HL-60 (cell line): Measurements from ENCODE around the gene TBX15.
"Not testable (repeated sequence)": the region's sequence is repeated elsewhere in the genome, so short reads cannot be mapped to it uniquely, and the experiment has no call there.

Experiments used
- DNase-seq, 2 experiments: peaks; one replicate each; pipeline ENCODE4 v3.0.0-alpha.2; 2010 to 2020; ENCODE audit warnings: low read depth in 1 of 2, low spot score in 1 of 2
- H3K27ac ChIP-seq: fragments of 250-450 bp; sonication (Bioruptor Pico); replicated peaks from 2 replicates; pipeline ENCODE4 v1.5.1; 2020; ENCODE audit warnings: mild to moderate bottlenecking, moderate library complexity
- H3K27me3 ChIP-seq: fragments of 250-450 bp; sonication (Bioruptor Pico); 2 replicates; pipeline ENCODE4 v1.5.1; 2021; ENCODE audit warnings: mild to moderate bottlenecking, moderate library complexity; ENCODE audit not compliant: insufficient read depth, poor library complexity, severe bottlenecking
- H3K4me3 ChIP-seq: replicated peaks from 2 replicates; pipeline ENCODE4 v1.5.1; 2011; ENCODE audit warnings: mild to moderate bottlenecking, control low read depth, low read length; ENCODE audit not compliant: insufficient read depth
- GABPA ChIP-seq: IDR thresholded peaks from 2 replicates; pipeline ENCODE4 v1.6.1; 2012; ENCODE audit warnings: low read depth
- POLR2AphosphoS5 ChIP-seq: IDR thresholded peaks from 2 replicates; pipeline ENCODE4 v1.6.1; 2012; ENCODE audit warnings: low read depth
- SPI1 ChIP-seq: IDR thresholded peaks from 2 replicates; pipeline ENCODE4 v1.6.1; 2012; ENCODE audit warnings: low read depth, mild to moderate bottlenecking, borderline replicate concordance
- TF ChIP-seq, protein P1 (sequence below): IDR thresholded peaks from one replicate; pipeline ENCODE4 v1.5.1; 2011; ENCODE audit warnings: low read length, control low read depth, inconsistent platforms; ENCODE audit not compliant: insufficient read depth
- TF ChIP-seq, protein P2 (sequence below): IDR thresholded peaks from 2 replicates; pipeline ENCODE4 v1.6.1; 2012; ENCODE audit warnings: low read depth; ENCODE audit not compliant: insufficient replicate concordance

The TBX15 gene

DNA sequence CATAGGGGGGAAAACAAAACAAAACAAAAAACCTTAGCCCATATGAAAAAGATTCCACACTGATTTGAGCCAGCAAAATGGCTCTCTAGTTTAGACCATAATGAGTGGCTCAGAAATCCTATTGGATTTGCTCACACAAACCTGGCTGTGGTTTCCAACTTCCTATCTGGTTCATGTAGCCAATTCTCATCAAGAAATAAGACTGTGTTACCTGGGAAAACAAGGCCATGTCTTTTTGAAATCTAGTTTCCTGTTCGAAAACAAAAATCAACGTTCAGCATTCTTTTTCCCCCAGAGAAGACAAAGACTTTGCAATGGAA lies 69.2 kb downstream of the TBX15 start:
- H3K27me3 ChIP-seq: peaks cover 2% of the 10 kb centered on the region
- DNase-seq: no peak
- H3K4me3 ChIP-seq: no peak overlapping the region
- TF ChIP-seq, protein P1, sequence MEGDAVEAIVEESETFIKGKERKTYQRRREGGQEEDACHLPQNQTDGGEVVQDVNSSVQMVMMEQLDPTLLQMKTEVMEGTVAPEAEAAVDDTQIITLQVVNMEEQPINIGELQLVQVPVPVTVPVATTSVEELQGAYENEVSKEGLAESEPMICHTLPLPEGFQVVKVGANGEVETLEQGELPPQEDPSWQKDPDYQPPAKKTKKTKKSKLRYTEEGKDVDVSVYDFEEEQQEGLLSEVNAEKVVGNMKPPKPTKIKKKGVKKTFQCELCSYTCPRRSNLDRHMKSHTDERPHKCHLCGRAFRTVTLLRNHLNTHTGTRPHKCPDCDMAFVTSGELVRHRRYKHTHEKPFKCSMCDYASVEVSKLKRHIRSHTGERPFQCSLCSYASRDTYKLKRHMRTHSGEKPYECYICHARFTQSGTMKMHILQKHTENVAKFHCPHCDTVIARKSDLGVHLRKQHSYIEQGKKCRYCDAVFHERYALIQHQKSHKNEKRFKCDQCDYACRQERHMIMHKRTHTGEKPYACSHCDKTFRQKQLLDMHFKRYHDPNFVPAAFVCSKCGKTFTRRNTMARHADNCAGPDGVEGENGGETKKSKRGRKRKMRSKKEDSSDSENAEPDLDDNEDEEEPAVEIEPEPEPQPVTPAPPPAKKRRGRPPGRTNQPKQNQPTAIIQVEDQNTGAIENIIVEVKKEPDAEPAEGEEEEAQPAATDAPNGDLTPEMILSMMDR: no peak
- TF ChIP-seq, protein P2, sequence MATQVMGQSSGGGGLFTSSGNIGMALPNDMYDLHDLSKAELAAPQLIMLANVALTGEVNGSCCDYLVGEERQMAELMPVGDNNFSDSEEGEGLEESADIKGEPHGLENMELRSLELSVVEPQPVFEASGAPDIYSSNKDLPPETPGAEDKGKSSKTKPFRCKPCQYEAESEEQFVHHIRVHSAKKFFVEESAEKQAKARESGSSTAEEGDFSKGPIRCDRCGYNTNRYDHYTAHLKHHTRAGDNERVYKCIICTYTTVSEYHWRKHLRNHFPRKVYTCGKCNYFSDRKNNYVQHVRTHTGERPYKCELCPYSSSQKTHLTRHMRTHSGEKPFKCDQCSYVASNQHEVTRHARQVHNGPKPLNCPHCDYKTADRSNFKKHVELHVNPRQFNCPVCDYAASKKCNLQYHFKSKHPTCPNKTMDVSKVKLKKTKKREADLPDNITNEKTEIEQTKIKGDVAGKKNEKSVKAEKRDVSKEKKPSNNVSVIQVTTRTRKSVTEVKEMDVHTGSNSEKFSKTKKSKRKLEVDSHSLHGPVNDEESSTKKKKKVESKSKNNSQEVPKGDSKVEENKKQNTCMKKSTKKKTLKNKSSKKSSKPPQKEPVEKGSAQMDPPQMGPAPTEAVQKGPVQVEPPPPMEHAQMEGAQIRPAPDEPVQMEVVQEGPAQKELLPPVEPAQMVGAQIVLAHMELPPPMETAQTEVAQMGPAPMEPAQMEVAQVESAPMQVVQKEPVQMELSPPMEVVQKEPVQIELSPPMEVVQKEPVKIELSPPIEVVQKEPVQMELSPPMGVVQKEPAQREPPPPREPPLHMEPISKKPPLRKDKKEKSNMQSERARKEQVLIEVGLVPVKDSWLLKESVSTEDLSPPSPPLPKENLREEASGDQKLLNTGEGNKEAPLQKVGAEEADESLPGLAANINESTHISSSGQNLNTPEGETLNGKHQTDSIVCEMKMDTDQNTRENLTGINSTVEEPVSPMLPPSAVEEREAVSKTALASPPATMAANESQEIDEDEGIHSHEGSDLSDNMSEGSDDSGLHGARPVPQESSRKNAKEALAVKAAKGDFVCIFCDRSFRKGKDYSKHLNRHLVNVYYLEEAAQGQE: no peak
- TF ChIP-seq GABPA (no peak), SPI1 (no peak), POLR2AphosphoS5 (no peak)
- no peak overlapping the region for H3K27ac ChIP-seq

DNA sequence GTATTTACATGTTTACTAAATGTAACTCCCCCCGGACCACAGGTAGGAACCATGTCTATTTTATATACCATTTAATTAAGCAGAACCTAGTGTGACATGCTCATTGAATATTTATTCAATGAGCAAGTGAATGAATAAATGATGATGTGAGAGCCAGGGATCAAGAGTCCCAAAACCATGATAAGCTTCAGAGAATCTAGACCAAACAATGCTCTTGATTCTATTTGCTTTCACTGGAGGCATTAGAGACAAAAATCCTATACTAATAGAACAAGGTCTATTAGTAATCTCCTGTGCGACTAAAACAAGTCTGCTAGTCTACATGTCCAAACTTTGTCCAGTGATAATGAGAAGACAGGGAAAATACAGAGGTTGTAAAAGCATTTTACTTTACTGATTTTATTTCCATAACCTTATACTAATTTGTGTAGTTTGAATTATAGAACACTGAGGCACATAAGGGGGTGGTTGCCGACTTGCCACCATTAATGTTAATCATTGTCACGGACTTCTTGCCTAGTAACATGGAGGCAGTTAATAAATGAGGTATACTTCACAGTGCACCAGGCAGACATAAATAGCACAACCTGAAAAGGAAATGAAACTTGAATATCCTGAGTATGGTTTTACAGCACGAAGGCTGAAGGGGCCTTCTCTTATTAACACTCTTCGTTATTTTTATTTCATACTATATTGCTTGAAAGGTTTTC lies 69.8 kb downstream of the TBX15 start:
- Histone ChIP-seq H3K27me3 (peaks cover 2% of the 10 kb centered on the region), H3K4me3 (no peak overlapping the region), H3K27ac (no peak overlapping the region)
- TF ChIP-seq, protein P1: no peak
- TF ChIP-seq GABPA: no peak
- DNase-seq: no peak

DNA sequence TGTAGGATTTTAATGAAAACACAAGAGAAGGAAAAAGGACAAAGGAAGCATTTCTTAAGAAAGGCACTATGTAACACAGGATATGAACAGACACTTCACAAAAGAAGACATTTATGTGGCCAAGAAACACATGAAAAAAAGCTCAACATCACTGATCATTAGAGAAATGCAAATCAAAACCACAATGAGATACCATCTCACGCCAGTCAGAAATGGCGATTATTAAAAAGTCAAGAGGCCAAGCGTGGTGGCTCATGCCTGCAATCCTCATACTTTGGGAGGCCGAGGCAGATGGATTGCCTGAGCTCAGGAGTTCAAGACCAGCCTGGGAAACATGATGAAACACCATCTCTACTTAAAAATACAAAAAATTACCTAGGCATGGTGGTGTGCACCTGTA lies 71.8 kb downstream of the TBX15 start:
- not testable (repeated sequence) for H3K4me3 ChIP-seq, H3K27ac ChIP-seq, H3K27me3 ChIP-seq, DNase-seq

DNA sequence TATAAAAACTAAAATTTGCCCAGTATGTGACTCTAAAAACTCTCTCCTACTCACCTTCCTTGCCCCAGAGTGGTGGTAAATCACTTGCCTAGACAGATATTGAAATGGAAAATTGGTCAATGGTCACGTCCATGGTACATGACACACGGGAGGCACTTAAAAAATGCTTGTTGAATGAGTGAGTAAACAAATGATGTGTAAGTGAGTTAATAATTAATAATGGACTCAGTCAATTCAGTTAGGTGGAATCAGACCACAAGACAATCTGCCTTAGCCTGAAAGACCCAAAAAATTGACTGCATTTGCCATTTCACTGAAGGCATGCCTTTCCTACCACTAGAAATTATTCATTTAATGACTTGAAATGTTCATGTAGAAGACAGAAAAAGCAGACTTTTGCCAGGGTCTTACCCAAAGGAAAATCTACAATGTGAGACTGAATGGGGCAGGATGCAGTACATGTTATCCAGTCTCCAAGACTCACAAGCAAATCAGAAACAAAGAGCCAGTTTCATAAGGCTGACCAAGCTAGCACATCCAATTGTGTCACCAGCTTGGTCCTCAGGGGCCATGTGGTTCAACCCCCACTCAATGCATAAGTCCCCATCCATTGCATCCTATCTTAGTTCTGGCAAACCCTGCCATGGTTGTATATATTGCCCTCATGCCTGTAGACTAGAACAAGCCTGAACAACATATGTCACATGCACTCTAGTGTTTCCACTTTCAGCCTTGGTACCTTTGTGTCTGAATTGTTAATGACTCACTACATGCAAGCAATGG lies 73.6 kb downstream of the TBX15 start:
- Histone ChIP-seq H3K4me3 (no peak overlapping the region), H3K27me3 (no peaks in the 10 kb centered on the region), H3K27ac (no peak overlapping the region)
- TF ChIP-seq, protein P1: no peak
- no peak for DNase-seq

DNA sequence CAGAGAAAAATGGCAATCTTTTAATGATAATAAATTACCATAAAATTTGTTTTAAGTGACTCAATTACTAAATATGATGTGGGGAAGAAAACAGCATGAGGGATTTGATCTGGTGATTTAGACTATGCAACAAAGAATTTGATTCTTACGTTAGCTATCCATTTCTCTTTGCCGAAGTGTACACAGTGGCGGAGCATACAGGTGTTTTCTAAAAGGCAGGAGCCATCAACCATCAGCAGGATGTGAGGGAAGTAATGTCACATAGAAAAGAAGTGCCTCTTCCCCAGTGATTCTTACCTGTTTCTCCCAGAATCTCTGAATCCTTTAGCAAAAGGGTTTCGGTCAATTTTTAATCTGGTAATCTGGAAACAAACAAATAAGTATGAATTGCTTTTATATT lies 74.3 kb downstream of the TBX15 start:
- DNase-seq: no peak
- TF ChIP-seq SPI1 (no peak), GABPA (no peak), POLR2AphosphoS5 (no peak)
- TF ChIP-seq, protein P2: no peak
- TF ChIP-seq, protein P1: no peak
- H3K27ac ChIP-seq: no peak overlapping the region
- H3K27me3 ChIP-seq: no peaks in the 10 kb centered on the region
- no peak overlapping the region for H3K4me3 ChIP-seq
